HG03280 (cell line): ENCODE measurements around the gene TEX52.

ENCODE experiments used
- ATAC-seq: cut with Tn5 transposase; IDR thresholded peaks from one replicate; pipeline ENCODE4 v1.9.1; 2021; ENCODE audit warnings: mild to moderate bottlenecking, moderate library complexity; ENCODE audit not compliant: unreplicated experiment

The TEX52 gene

DNA sequence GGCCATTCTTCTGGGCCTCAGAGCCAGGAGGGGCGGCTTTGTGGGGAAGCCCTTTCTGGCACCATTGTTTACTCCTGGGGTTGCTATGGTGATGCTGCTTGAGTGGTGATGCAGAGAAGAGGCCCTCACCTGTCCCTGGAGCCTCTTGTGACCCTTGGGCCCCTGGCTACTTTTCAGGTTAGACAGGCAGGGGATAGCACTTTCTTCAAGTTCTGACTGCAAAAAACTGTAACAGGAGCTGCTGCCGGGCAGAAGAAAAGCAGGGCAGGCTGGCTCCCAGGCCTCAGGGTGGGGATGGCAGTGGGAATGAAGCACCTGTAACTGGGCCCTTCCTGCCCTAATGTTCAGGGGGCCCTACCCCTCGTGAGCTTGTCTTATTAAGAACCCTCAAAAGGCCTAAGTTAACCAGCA lies at the start of gene TEX52:
TSS of gene TEX52 (minus strand) at position 19 of the 411 bp plus-strand sequence. CDS start at position 6, 13 bp downstream.
- no peak for ATAC-seq

DNA sequence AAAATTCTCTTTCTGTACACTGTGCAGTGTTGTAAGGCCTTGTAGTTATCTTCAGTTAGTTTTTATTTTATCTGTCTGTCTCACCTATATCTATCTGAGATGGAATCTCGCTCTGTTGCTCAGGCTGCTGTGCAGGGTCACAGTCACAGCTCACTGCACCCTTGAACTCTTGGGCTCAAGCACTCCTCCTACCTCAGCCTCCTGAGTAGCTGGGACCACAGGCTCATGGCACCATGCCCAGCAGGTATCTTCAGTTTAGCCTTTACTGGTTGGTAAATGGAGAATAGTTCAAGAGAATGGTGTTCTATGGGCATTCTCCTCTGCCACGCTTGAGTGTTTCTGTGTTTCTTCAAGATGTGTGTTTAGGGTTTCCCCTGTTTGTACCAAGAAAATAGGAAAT lies 47.4 kb upstream of the TEX52 start:
- ATAC-seq = no peak

DNA sequence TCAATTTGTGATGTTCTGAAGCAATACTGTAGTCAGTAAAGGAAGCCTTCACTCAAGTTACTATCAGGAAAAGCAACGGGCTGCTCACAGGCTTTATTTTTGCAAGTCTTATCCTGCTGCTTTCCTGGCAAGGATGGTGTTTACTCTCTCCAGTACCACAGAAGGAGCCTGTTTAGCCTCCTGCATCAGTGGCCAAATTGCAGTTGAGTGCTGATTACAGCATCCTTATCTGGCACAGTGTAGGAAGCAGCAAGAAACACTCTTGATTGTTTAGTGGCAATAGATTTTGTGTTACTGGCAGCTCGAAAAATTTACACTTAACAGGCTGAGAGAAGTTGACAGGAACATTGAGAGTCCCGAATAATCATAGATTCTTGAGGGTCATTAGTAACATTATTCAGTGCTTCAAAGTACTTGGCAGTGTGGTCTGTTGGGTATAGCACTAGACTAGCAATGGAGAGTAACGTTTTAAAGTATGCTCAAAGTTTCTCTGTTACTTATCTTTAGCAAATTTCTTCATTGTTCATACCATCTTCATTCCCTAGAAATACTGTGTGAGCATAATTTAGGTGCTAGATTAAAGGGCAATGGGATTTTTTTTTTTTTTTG lies 45.5 kb upstream of the TEX52 start:
- ATAC-seq = no peak

DNA sequence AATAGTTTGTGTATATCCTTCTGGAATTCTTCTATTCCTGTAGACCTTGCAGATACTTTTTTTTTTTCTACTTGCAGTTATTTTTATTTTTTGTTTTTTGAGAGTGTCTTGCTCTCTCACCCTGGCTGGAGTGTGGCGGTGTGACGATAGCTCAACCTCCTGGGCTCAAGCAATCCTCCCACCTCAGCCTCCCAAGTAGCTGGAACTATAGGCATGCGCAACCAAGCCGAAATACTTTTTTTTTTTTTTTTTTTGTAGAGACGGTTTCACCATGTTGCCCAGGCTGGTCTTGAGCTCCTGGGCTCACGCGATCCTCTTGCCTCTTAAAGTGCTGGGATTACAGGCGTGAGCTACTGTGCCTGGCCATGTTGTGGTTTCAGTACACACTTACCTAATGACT lies 43.8 kb upstream of the TEX52 start:
- no peak for ATAC-seq

DNA sequence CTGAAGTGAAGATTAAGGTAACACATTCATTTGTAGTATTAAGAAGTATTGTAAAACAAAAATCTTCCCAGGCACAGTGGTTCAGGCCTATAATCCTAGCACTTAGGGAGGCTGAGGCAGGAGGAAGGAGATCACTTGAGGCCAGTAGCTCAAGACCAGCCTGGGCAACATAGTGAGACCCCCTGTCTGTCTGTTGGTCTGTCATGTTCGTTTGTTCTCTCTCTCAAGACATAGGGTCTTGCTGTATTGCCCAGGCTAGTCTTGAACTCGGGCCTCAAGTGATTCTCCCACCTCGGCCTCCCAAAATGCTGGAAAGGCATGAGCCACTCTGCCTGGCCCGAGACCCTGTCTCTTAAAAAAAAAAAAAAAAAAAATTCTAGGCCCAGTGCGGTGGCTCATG lies 40.6 kb upstream of the TEX52 start:
- ATAC-seq = no peak

DNA sequence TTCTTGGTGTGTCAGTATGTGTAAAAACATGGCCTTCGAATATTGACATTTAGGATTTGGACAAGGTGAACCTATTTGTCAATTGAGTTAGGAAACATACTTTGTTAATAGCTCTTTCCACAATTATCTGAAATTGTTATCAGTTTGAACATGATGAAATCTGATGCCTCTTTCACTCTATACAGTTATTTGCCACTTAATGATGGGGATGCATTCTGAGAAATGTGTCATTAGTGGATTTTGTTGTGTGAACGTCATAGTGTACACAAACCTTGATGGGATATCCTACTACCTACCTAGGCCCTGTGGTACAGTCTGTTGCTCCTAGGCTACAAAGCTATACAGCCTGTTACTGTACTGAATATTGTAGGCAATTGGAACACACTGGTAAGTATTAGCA lies 38.7 kb upstream of the TEX52 start:
- no peak for ATAC-seq

DNA sequence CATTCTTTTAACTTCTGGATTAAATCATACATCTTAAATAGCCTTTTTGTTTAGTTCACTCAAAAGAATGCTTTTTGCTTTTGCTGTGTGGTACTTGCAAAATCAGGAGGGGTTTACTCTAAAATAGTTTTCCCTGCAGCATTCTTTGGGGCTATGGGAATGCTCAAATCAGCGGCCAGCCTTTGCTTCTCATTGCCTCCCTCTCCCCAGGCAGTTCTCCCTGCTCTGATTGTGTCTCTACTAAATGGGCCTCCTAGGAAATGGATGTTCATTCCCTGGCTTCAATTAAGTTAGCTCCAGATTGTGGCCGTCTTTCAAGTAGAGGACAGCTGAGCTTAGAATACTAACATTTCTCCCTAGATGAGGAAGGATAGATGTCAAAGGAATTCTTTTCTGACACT lies 38.2 kb upstream of the TEX52 start:
- no peak for ATAC-seq

DNA sequence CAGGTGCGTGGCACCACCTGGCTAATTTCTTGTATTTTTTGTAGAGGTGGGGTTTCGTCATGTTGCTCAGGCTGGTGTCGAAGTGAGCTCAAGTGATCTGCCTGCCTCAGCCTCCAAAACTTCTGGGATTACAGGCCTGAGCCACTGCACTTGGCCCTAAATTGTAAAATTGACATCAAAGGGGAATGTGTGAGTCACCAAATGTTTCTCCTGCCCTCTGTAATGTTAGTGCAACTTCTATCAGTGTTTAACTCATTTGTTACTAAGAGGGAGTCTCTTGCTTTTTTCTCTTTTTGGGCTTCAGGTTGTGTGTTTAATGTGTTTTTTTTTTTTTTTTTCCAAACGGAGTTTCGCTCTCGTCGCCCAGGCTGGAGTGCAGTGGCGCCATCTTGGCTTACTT lies 36.2 kb upstream of the TEX52 start:
- no peak for ATAC-seq

DNA sequence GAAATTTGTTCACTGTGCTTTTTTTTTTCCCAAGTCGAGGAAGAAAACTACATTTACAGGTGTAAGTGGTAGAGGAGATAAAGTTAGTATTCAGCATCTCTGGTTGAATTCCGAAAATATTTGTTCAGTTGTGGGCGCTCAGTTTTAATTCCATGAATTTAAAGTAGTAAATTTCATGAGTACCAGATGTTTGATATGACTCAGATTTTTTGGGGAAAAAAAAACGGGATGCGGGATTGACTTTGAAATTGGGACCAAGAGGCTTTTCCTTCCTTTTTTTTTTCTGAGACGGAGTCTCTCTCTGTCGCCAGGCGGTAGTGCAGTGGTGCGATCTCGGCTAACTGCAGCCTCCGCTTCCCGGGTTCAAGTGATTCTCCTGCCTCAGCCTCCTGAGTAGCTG lies 35.4 kb upstream of the TEX52 start:
- no peak for ATAC-seq

DNA sequence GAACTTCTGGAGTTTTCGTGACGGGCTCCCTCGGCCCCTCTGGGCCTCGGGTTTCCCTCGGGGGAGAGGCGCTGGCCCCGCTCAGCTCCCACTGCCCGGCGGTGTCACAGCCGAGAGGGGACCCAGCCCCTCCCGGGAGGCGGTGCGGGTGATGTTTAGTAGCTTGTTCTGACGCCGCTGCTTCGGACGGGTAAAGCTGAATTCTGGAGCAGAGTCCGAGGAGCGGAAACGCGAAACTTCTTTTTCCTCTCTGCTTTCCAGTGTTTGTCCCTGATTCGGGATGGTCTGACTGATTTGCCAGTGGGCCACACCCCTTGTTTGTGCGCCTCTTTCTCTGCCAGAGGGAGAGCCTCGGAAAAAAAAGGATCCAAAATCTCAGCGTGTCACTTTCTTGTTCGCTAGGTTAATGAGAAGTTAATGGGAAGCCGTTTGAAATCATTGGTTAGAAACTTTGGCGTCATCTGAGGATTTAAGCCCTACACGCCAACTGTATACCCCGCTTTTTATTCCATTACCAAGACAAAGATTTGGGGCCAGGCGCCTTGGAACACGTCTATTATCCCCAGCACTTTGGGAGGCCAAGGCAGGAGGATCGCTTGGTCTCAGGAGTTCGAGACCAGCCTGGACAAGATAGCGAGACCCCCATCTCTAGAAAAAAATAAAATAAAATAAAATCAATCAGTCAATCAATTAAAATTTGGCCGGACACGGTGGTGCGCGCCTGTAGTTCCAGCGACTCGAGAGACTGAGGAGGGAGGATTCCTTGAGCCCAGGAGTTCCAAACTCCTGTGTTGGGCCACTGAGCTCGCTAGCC lies 34.6 kb upstream of the TEX52 start:
- ATAC-seq = peak; percentile 20

DNA sequence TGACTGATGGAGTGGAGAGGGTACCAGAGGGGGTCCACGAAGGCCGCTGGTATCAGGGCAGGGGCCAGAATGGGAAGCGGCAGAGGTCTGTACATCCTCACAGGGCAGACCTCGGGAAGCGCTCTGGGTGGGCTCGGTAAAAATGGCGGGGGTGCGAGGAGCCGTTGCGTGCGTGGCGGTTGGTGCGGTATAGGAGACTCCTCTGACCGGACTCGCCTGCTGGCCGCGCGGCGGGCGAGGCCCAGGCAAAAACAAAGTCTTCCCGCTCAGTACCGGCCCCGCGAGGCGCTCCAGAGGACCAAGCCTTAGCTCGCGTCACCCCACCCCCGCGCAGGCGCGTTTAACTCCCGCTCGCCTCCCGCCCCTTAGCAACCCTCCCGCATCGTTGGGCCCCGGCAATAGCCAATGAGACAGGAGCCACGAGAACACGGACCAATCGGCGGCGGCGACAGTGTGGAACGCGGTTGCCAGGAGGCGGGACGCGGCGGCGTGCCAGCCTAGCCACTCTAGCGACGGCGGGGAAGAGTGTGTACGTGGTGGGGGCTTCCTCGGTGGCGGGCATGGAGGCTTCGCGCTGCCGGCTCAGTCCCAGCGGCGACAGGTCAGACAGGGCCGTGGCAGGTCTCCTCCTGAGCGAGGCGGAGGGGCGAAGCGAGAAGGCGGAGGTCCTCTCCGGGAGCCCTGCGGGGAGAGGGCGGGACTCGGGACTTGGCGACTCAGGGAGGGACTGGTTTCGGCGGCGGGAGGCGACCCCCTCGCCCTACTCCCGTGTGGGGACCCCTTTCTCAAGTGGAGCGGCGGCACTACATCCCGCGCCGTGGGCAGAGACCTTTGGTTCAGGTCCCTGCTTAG lies 33.8 kb upstream of the TEX52 start, which contains the start of gene TULP3:
TSS of gene TULP3 (plus strand) at position 504 of the 852 bp plus-strand sequence. CDS start at position 561, 57 bp downstream.
- peak; percentile 97 for ATAC-seq

DNA sequence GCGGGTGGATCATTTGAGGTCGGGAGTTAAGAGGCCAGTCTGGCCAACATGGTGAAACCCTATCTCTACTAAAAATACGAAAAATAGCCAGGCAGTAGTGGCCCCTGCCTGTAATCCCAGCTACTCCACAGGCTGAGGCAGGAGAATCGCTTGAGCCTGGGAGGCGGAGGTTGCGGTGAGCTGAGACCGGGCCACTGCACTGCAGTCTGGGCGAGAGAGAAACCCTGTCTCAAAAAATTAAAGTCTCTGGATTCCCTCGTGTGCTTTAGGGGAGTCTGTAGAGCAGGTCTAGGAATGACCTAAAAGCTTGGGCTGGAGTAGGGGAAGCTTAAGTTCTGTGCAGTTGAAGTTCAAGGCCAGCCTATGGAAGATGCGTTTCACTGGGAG lies 33.2 kb upstream of the TEX52 start:
- ATAC-seq = no peak

DNA sequence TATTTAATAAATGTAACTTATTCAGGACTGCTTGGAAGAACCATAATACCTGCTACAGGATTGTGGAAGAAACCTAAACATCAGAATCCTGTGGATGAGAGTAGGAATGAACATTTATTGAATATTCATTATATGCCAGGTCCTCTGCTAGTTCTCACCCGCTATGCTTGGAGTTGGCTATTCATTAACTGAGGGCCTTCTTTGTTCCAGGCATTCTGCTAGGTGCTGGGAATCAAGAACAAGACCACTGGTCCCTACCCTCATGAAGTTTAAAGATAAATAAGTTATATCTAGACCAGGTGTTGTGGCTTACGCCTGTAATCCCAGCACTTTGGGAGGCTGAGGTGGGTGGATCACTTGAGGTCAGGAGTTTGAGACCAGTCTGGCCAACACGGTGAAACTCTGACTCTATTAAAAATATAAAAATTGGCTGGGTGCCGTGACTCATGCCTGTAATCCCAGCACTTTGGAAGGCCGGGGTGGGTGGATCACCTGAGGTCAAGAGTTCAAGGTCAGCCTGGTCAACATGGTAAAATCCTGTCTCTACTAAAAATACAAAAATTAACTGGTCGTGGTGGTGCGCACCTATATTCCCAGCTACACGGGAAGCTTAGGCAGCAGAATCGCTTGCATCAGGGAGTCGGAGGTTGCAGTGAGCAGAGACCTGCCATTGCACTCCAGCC lies 30.1 kb upstream of the TEX52 start:
- ATAC-seq = no peak

DNA sequence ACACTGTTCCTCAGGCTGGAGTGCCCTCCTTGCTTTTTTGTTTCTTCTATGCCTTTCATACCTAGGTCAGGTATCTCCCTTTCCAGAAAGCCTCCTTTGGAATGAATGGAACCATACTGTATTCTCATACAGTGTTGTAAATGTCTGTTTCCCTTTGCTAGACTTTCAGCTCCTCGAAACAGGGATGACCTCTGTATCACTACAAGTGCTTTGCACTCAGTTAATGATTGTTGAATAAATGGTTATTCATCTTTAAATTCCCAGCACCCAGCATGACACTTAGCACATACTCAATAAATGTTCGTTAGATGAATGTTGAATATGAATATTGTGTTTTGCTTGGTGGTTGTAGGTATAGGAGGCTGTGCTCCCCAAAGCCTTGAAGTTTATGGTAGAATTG lies 28.0 kb upstream of the TEX52 start:
- ATAC-seq = no peak

DNA sequence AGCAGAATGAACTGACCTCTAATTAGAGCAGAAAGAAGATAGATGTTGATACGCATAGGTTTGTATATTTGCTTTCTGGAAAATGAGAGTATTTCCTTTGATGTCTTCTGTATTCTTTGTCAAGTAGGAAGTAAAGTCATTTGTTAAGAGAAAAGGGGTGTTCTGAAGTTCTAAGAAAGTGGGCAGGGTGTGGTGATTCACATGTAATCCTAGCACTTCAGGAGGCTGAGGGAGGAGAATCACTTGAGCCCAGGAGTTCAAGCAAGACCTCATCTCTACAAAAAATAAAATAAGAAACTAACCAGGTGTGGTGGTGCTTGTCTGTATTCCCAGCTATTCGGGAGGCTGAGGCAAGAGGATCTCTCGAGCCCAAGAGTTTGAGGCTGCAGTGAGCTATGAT lies 23.0 kb upstream of the TEX52 start:
- no peak for ATAC-seq

DNA sequence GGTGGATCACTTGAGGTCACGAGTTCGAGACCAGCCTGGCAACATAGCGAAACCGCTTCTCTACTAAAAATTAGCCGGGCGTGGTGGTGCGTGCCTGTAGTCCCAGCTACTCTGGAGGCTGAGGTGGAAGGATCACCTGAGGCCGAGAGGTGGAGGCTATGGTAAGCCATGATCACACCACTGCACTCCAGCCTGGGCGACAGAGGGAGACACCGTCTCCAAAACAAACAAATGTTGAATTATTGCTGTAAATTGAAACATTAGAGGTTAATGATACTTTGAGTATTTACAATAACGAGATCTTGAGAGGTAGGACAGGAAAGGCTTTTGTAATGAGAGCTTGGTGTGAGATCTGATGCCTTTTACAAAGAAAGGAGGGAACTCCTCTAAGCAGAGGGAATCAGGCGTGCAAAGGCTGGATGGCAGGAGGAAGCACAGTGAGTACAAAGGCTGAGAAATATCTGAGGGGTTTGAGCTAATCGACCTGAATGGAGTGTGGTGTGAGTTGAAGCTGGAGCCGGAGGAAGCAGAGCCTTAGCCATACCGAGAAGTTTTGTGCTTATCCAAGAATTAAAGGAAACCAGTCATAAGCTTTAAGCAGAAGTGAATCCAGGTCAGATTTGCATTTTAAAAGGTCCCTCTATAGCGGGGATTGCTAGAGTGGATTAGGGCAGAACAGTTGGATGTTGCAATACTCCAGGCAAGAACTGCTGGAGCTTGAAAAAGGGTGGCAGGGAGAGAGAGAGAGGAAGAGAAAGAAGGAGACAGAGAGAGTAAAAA lies 21.3 kb upstream of the TEX52 start:
- no peak for ATAC-seq

DNA sequence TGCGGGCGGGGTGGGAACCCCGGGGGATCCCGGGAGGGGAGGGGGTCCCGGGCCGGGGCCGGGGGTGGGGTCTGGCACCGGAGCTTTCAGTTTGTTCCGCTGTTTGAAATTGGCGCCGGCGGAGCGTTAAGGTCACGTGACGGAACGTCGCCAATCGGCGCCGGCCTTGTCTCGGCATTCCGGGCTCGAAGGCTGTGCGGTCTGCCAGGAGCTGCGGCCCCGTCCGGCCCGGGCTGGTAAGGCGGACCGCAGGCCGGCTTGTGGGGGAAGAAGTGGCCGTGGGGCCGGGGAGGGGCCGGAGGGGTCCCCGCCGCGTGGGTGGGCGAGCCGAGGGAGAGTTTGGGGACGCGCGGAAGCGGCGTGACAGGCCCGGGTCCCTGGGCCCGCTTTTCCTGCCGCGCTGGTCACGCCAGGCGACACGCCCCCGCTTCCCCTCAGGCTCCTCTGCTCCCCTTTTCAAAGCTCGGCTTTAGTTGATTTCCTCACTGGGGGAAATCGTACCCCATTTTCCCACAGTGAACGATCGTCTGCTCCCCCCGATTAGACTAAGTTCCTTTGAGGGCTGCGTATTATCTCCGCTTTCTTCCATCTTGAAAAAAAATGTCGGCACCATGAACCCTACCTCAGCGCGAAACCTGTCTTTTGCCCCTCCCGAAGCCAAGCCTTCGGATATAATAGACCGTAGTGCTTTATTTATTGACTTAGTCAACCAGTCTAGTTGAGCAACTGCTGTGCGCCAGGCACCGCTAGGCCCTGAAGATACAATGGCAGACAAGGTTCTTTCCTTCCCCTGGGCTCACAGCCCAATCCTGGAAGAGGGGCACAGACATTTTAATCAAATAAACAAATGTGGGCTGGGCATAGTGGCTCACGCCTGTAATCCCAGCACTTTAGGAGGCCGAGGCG lies 20.5 kb upstream of the TEX52 start, which contains the start of the genes FOXM1 and RHNO1:
TSS of gene FOXM1 (minus strand) at position 128 of the 906 bp plus-strand sequence. CDS start 2,696 bp downstream, outside the sequence.
TSS of gene RHNO1 (plus strand) at position 177 of the 906 bp plus-strand sequence. CDS start 8,144 bp downstream, outside the sequence.
- ATAC-seq = peak; percentile 82

DNA sequence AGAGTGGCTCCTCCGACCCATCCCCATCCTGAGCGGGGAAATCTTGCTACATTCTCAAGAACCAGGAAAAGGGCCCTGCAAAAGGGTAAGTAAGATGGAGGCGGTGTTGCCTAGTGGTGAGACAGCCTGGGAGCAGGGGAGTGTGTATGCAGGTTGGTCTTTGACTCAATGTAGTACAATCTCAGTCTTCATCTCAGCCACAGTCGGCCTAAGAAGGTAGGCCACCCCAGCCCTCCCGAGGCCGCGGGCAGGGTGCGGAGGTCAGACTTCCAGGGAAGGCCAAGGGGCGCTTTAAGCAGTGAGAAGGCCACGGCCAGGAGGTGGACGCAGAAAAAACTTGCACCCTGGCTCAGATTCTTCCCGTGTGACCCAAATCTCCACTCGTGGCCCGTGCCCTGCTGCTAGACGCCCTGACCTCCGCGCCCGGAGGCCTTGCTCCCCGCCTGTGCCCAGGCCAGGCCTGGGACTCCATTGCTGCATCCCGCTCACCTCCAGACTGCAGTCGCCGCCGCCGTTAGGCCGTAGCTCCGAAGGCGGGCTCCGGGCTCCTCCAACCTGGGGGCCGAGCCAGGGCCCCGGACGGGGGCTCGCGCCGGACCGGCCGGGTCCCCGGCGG lies 19.7 kb upstream of the TEX52 start:
- peak; percentile 15 for ATAC-seq
